SK-N-SH (cell line): ENCODE data around the gene TMEM62. TPM values are rescaled to one million over a fixed set of nuclear protein-coding genes. Genes with fewer than 3 reads are reported as not detected.

Experiments
- CTCF ChIA-PET: fragments of 300-600, 350-600 bp; formaldehyde crosslinking; extraction: SDS; loops from one replicate; lab custom pipeline; 2021; lab: Yijun Ruan, JAX
- POLR2A ChIA-PET: fragments of 350-600 bp; sonication (Branson Sonifier 250); formaldehyde crosslinking; extraction: SDS; loops from one replicate; lab custom pipeline; 2020; ENCODE audit warnings: antibody characterized with exemption, inconsistent platforms; lab: Yijun Ruan, JAX
- DNase-seq: peaks from one replicate; pipeline ENCODE4 v3.0.0; 2012
- H2AFZ ChIP-seq: fragments of 200-600 bp; sonication (generic); 2 replicates; pipeline ENCODE4 v1.8.1; 2016; ENCODE audit warnings: antibody characterized with exemption, mild to moderate bottlenecking, low read depth
- H3F3A ChIP-seq: fragments of 200-600 bp; sonication (generic); replicated peaks from 2 replicates; pipeline ENCODE3; 2016; ENCODE audit warnings: antibody characterized with exemption, mild to moderate bottlenecking; ENCODE audit not compliant: insufficient read depth
- H3K27ac ChIP-seq, 2 experiments: fragments of 200-500 bp in 1 of 2; fragments of 200-600 bp in 1 of 2; sonication (Bioruptor generic) in 1 of 2; sonication (generic), shearing (Covaris generic) in 1 of 2; 2 replicates each; pipeline versions ENCODE4 v1.5.1 to v1.6.1; 2014 to 2016; ENCODE audit warnings: low read depth in 2 of 2, inconsistent platforms in 1 of 2, low read length in 1 of 2, mild to moderate bottlenecking in 1 of 2, mixed read lengths in 1 of 2
- H3K27me3 ChIP-seq: fragments of 200-600 bp; sonication (generic), shearing (Covaris generic); 2 replicates; pipeline ENCODE4 v1.6.1; 2016; ENCODE audit warnings: mixed run types; ENCODE audit not compliant: insufficient read depth
- H3K36me3 ChIP-seq, 2 experiments: fragments of 200-500 bp in 1 of 2; fragments of 200-600 bp in 1 of 2; sonication (Bioruptor generic) in 1 of 2; sonication (generic) in 1 of 2; replicated peaks in 1 of 2; 2 replicates each; pipeline versions ENCODE3 to v1.5.1; 2014 to 2016; ENCODE audit warnings: low read length in 1 of 2, mild to moderate bottlenecking in 1 of 2; ENCODE audit not compliant: insufficient read depth in 2 of 2, control insufficient read depth in 1 of 2
- H3K4me1 ChIP-seq, 2 experiments: fragments of 200-500 bp in 1 of 2; fragments of 200-600 bp in 1 of 2; sonication (Bioruptor generic) in 1 of 2; sonication (generic), shearing (Covaris generic) in 1 of 2; 2 replicates each; pipeline versions ENCODE4 v1.5.1 to v1.6.1; 2014 to 2016; ENCODE audit warnings: low read depth in 1 of 2, low read length in 1 of 2, mixed run types in 1 of 2; ENCODE audit not compliant: insufficient read depth in 2 of 2, control insufficient read depth in 1 of 2
- H3K4me2 ChIP-seq: fragments of 200-600 bp; sonication (generic), shearing (Covaris generic); 2 replicates; pipeline ENCODE4 v1.6.1; 2017; ENCODE audit warnings: mixed run types
- H3K4me3 ChIP-seq, 2 experiments: fragments of 200-500 bp in 1 of 2; fragments of 200-600 bp in 1 of 2; sonication (Bioruptor generic) in 1 of 2; sonication (generic), shearing (Covaris generic) in 1 of 2; 2 replicates each; pipeline versions ENCODE4 v1.5.1 to v1.8.1; 2014 to 2016; ENCODE audit warnings: low read depth in 2 of 2, inconsistent platforms in 1 of 2, low read length in 1 of 2, mild to moderate bottlenecking in 1 of 2, mixed read lengths in 1 of 2, moderate library complexity in 1 of 2
- H3K79me2 ChIP-seq: fragments of 200-600 bp; sonication (generic); 2 replicates; pipeline ENCODE4 v1.8.1; 2017; ENCODE audit warnings: mild to moderate bottlenecking; ENCODE audit not compliant: insufficient read depth
- H3K9ac ChIP-seq: fragments of 200-600 bp; sonication (generic); 2 replicates; pipeline ENCODE4 v1.6.1; 2017; ENCODE audit warnings: mixed run types
- H3K9me2 ChIP-seq: fragments of 200-600 bp; sonication (generic); 2 replicates; pipeline ENCODE4 v1.6.1; 2017; ENCODE audit warnings: mixed run types
- H3K9me3 ChIP-seq: fragments of 200-600 bp; sonication (generic); 2 replicates; pipeline ENCODE4 v1.6.1; 2017; ENCODE audit warnings: mixed run types, mild to moderate bottlenecking, moderate library complexity
- H4K20me1 ChIP-seq: fragments of 200-600 bp; sonication (generic); 2 replicates; pipeline ENCODE4 v1.6.1; 2017; ENCODE audit warnings: mild to moderate bottlenecking, mixed run types; ENCODE audit not compliant: insufficient read depth
- EP300 ChIP-seq, 2 experiments: IDR thresholded peaks; 2 replicates each; pipeline versions ENCODE4 v1.4.0 to v1.6.1; 2012; ENCODE audit warnings: borderline replicate concordance in 1 of 2, low read depth in 1 of 2, low read length in 1 of 2
- EZH2phosphoT487 ChIP-seq: fragments of 200-600 bp; sonication (generic); IDR thresholded peaks from 2 replicates; pipeline ENCODE4 v1.6.1; 2017; ENCODE audit warnings: low read depth, mixed run types, mild to moderate bottlenecking, antibody characterized with exemption, moderate library complexity, borderline replicate concordance
- RFX5 ChIP-seq: IDR thresholded peaks from 2 replicates; pipeline ENCODE4 v1.6.1; 2012; ENCODE audit warnings: mild to moderate bottlenecking, improper control_type of control experiment, low read length
- WGBS: methylation state at CpG from one replicate; pipeline ENCODE4 v1.1.6; 2017; ENCODE audit warnings: low lambda C conversion rate; 5-methylcytosine and 5-hydroxymethylcytosine counted together
- polyA plus RNA-seq, 3 experiments: library from polyadenylated mRNA; depleted of rRNA; stranded (reverse); fragments of >200 nt; gene quantifications; 2 replicates each; pipeline ENCODE4 v1.2.3, GENCODE V29; 2012
- TF ChIP-seq, protein P1 (sequence below): IDR thresholded peaks from 2 replicates; pipeline ENCODE4 v1.6.1; 2012; ENCODE audit warnings: mild to moderate bottlenecking, low read depth, low read length, moderate library complexity
- TF ChIP-seq, protein P2 (sequence below): fragments of 200-600 bp; sonication (generic); IDR thresholded peaks from 2 replicates; pipeline ENCODE4 v1.6.1; 2017; ENCODE audit warnings: antibody characterized with exemption, mild to moderate bottlenecking, moderate library complexity

TMEM62 gene
- polyA plus RNA-seq, 1 of the 3 experiments (the other 2 are of a cell fraction), result 3.3 TPM

DNA sequence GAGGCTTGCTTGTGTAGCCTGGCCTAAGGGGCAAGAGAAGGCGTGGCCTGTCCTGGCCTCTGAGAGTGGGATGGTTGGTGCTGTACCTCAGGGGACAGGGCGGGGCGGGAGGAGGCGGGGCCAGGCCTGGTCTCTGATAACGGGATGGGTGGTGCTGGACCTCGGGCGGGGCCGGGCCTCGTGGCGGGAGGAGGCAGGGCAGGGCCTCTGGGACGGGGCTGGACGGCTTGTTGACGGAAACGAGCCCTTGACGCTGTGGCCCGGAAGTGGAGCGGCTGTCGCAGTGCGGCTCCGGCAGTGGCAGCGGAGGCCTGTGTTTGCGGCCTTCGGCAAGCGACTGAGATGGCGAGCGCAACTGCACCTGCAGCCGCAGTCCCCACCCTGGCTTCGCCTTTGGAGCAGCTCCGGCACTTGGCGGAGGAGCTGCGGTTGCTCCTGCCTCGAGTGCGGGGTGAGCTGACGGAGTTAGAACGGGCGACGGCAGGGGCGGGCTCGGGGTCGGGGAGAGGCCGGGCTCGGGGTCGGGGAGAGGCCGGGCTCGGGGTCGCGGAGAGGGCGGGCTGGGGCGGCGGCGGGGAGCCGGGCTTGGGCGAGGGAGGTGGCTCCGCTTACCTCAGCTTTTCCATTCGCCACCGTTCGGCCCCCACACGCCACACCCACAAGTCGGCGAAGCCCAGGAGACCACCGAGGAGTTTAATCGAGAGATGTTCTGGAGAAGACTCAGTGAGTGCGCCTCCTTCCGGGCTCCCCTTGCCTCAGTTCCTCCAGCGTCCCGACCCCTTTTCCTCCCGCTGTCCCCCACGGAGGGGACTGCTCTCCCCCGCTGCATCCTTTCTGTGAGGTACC lies 52.0 kb downstream of the TMEM62 start, which contains the start of gene CCNDBP1 (continued):
- no peak for TF ChIP-seq EZH2phosphoT487
- TF ChIP-seq RFX5, result peak; percentile 43; the same call in 1 of the 2 replicates
- TF ChIP-seq, protein P1, sequence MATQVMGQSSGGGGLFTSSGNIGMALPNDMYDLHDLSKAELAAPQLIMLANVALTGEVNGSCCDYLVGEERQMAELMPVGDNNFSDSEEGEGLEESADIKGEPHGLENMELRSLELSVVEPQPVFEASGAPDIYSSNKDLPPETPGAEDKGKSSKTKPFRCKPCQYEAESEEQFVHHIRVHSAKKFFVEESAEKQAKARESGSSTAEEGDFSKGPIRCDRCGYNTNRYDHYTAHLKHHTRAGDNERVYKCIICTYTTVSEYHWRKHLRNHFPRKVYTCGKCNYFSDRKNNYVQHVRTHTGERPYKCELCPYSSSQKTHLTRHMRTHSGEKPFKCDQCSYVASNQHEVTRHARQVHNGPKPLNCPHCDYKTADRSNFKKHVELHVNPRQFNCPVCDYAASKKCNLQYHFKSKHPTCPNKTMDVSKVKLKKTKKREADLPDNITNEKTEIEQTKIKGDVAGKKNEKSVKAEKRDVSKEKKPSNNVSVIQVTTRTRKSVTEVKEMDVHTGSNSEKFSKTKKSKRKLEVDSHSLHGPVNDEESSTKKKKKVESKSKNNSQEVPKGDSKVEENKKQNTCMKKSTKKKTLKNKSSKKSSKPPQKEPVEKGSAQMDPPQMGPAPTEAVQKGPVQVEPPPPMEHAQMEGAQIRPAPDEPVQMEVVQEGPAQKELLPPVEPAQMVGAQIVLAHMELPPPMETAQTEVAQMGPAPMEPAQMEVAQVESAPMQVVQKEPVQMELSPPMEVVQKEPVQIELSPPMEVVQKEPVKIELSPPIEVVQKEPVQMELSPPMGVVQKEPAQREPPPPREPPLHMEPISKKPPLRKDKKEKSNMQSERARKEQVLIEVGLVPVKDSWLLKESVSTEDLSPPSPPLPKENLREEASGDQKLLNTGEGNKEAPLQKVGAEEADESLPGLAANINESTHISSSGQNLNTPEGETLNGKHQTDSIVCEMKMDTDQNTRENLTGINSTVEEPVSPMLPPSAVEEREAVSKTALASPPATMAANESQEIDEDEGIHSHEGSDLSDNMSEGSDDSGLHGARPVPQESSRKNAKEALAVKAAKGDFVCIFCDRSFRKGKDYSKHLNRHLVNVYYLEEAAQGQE, result no peak
- TF ChIP-seq, protein P2, sequence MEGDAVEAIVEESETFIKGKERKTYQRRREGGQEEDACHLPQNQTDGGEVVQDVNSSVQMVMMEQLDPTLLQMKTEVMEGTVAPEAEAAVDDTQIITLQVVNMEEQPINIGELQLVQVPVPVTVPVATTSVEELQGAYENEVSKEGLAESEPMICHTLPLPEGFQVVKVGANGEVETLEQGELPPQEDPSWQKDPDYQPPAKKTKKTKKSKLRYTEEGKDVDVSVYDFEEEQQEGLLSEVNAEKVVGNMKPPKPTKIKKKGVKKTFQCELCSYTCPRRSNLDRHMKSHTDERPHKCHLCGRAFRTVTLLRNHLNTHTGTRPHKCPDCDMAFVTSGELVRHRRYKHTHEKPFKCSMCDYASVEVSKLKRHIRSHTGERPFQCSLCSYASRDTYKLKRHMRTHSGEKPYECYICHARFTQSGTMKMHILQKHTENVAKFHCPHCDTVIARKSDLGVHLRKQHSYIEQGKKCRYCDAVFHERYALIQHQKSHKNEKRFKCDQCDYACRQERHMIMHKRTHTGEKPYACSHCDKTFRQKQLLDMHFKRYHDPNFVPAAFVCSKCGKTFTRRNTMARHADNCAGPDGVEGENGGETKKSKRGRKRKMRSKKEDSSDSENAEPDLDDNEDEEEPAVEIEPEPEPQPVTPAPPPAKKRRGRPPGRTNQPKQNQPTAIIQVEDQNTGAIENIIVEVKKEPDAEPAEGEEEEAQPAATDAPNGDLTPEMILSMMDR, result peak; percentile 59
- no peak for TF ChIP-seq EP300 (IDR thresholded peaks at IDR 0.05; ENCODE audit: borderline replicate concordance in 1 of 2, low read depth in 1 of 2, low read length in 1 of 2)

DNA sequence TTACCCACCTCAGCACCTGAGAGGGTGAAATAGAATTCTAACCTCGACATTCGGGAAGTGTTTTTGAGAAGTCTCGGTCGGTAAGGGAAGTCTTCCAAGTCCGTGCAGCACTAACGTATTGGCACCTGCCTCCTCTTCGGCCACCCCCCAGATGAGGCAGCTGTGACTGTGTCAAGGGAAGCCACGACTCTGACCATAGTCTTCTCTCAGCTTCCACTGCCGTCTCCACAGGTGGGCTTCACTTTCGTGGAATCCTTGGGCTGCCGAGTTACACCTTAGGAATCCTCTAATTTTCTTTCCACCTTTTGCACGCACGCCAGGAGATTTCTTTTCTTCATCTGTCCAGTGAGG lies 52.6 kb downstream of the TMEM62 start:
- Histone ChIP-seq H3K9ac (peak overlapping the region; percentile 59), H3K36me3 (peaks cover 21 to 29% of the 10 kb centered on the region in 2 experiments), H4K20me1 (no peaks in the 10 kb centered on the region), H3K79me2 (peaks cover 21% of the 10 kb centered on the region; the same call in 1 of the 2 replicates), H3K27ac (peak overlapping the region in 1 of 2 experiments; percentile 89; a peak in 3 of 4 replicates), H3K9me2 (no peaks in the 10 kb centered on the region), H3K27me3 (no peaks in the 10 kb centered on the region), H3K9me3 (no peaks in the 10 kb centered on the region), H3K4me1 (peaks cover 0 to 10% of the 10 kb centered on the region in 2 experiments; a peak in 3 of 4 replicates)
- WGBS, result 1% methylated on average over 13 of the region's 13 CpGs
- CTCF ChIA-PET, result interaction anchor here (0.6 to 4.1 kb wide), 16 partner anchors 11 to 109 kb away, joined by 3 to 44 read pairs (median 3); partner anchors contain the start of gene TGM5
- no peak for DNase-seq
- TF ChIP-seq, protein P2, result peak; percentile 12; the same call in 1 of the 2 replicates
- TF ChIP-seq EZH2phosphoT487, result no peak
- TF ChIP-seq, all 33 proteins: peak for 1
- POLR2A ChIA-PET, result interaction anchor here (0.6 to 0.9 kb wide), 2 partner anchors 121 to 261 kb away, joined by 3 read pairs; no protein-coding TSS in a partner anchor
- Histone ChIP-seq H3K4me3 (peak overlapping the region; percentile 75 to 88), H2AFZ (peak overlapping the region; percentile 64), H3K4me2 (peak overlapping the region; percentile 81), H3F3A (peaks cover 20% of the 10 kb centered on the region)
